CD4-positive, CD25-positive, alpha-beta regulatory T cell (primary cell): ENCODE data around the gene ITGB2. TPM values are rescaled to one million over a fixed set of nuclear protein-coding genes. Genes with fewer than 3 reads are reported as not detected.

Experiments used
- ATAC-seq, 2 donors: fragments of 150-1000 bp; cut with Tn5 transposase; one replicate each; pipeline ENCODE4 v1.10.0; 2021; ENCODE audit warnings: low read depth in 2 of 2, moderate number of reproducible peaks in 2 of 2, moderate library complexity in 1 of 2
- DNase-seq, 3 donors: peaks; one replicate each; pipeline versions ENCODE4 v3.0.0 to v3.0.0-alpha.2; 2012 to 2022; ENCODE audit warnings: mixed read lengths in 1 of 3
- H3K27ac ChIP-seq: one replicate; pipeline ENCODE4 v1.7.0; 2013; ENCODE audit warnings: mild to moderate bottlenecking, low read length; ENCODE audit not compliant: insufficient read depth, poor library complexity, severe bottlenecking
- H3K27me3 ChIP-seq: one replicate; pipeline ENCODE4 v1.7.0; 2013; ENCODE audit warnings: low read length; ENCODE audit not compliant: control insufficient read depth, insufficient read depth
- H3K36me3 ChIP-seq: one replicate; pipeline ENCODE4 v1.7.0; 2013; ENCODE audit warnings: mild to moderate bottlenecking, low read length, moderate library complexity; ENCODE audit not compliant: control insufficient read depth, insufficient read depth
- H3K4me1 ChIP-seq: 2 replicates; pipeline ENCODE4 v1.7.0; 2013; ENCODE audit warnings: mild to moderate bottlenecking, low read length; ENCODE audit not compliant: insufficient read depth, control insufficient read depth, poor library complexity, severe bottlenecking
- H3K4me3 ChIP-seq: one replicate; pipeline ENCODE4 v1.7.0; 2013; ENCODE audit warnings: low read depth, mild to moderate bottlenecking, low read length, moderate library complexity
- H3K9me3 ChIP-seq, 2 experiments: 1 replicate in 1 of 2; 2 replicates in 1 of 2; pipeline ENCODE4 v1.7.0; 2013; ENCODE audit warnings: low read length in 2 of 2, mild to moderate bottlenecking in 1 of 2, moderate library complexity in 1 of 2; ENCODE audit not compliant: control insufficient read depth in 2 of 2
- H3K27ac Mint-ChIP-seq, 3 donors: one replicate each; pipeline ENCODE4 v1.8.0; 2020 to 2022; ENCODE audit warnings: mild to moderate bottlenecking in 3 of 3, mixed read lengths in 3 of 3, moderate library complexity in 2 of 3
- H3K27me3 Mint-ChIP-seq: one replicate; pipeline ENCODE4 v1.8.0; 2022; ENCODE audit warnings: mild to moderate bottlenecking, mixed read lengths
- H3K36me3 Mint-ChIP-seq: one replicate; pipeline ENCODE4 v1.8.0; 2020; ENCODE audit warnings: mixed read lengths
- H3K4me1 Mint-ChIP-seq, 4 donors: one replicate each; pipeline ENCODE4 v1.8.0; 2020 to 2022; ENCODE audit warnings: mixed read lengths in 4 of 4, mild to moderate bottlenecking in 1 of 4
- H3K4me3 Mint-ChIP-seq, 4 donors: one replicate each; pipeline ENCODE4 v1.8.0; 2020 to 2022; ENCODE audit warnings: mild to moderate bottlenecking in 4 of 4, mixed read lengths in 4 of 4, moderate library complexity in 3 of 4
- H3K9me3 Mint-ChIP-seq, 7 donors: one replicate each; pipeline ENCODE4 v1.8.0; 2020 to 2022; ENCODE audit warnings: mixed read lengths in 7 of 7, mild to moderate bottlenecking in 3 of 7, moderate library complexity in 2 of 7
- polyA plus RNA-seq, 4 donors: library from polyadenylated mRNA; unstranded; fragments of 300-500 nt; fragmentation: Illumina TruSeq; gene quantifications; one replicate each; pipeline ENCODE4 v1.2.3, GENCODE V29; 2021
- total RNA-seq: library from RNA; stranded (reverse); gene quantifications from one replicate; pipeline ENCODE4 v1.2.3, GENCODE V29; 2022

ITGB2 gene
- total and polyA plus RNA-seq, 5 donors from 2014 or later = 411 to 519 (median 425) TPM

GRCh38 chr21:44965251-44966022 lies 44.7 kb upstream of the ITGB2 start:
- peaks cover 51% of the 10 kb centered on the region for H3K4me1 ChIP-seq
- H3K27me3 ChIP-seq = no peaks in the 10 kb centered on the region
- H3K4me1 Mint-ChIP-seq = peaks cover 10 to 52% (median 22%) of the 10 kb centered on the region in 4 donors

GRCh38 chr21:44964381-44964780 lies 43.7 kb upstream of the ITGB2 start:
- H3K4me1 Mint-ChIP-seq = peaks cover 10 to 41% (median 14%) of the 10 kb centered on the region in 4 donors
- Histone ChIP-seq H3K27ac (no peak overlapping the region), H3K4me3 (no peak overlapping the region), H3K4me1 (peaks cover 45% of the 10 kb centered on the region), H3K27me3 (no peaks in the 10 kb centered on the region), H3K36me3 (peaks cover 18% of the 10 kb centered on the region), H3K9me3 (no peaks in the 10 kb centered on the region)
- no peaks in the 10 kb centered on the region for H3K27me3 Mint-ChIP-seq
- peak overlapping the region in 2 of 3 donors; percentile 24 to 92 for H3K27ac Mint-ChIP-seq
- no peak for ATAC-seq
- peaks cover 23% of the 10 kb centered on the region for H3K36me3 Mint-ChIP-seq
- H3K9me3 Mint-ChIP-seq = peaks cover 0 to 2% (median 0%) of the 10 kb centered on the region in 7 donors
- no peak for DNase-seq
- peak overlapping the region in 3 of 4 donors; percentile 41 to 69 (median 57) for H3K4me3 Mint-ChIP-seq

More at GRCh38 chr21:44965251-44966022, 44.7 kb upstream of the ITGB2 start:
- H3K9me3 Mint-ChIP-seq = peaks cover 0 to 2% (median 0%) of the 10 kb centered on the region in 7 donors
- H3K27me3 Mint-ChIP-seq = no peaks in the 10 kb centered on the region
- Histone ChIP-seq H3K4me3 (peak overlapping the region; percentile 58), H3K36me3 (peaks cover 11% of the 10 kb centered on the region), H3K27ac (no peak overlapping the region), H3K9me3 (no peaks in the 10 kb centered on the region)
- ATAC-seq (peak; percentile 40 to 43), DNase-seq (peak in 2 of 3 donors; percentile 38 to 47)
- peak overlapping the region; percentile 39 to 82 (median 60) for H3K4me3 Mint-ChIP-seq
- H3K27ac Mint-ChIP-seq = peak overlapping the region in 2 of 3 donors; percentile 24 to 31
- H3K36me3 Mint-ChIP-seq = peaks cover 24% of the 10 kb centered on the region

- Mint-ChIP-seq H3K9me3 (peaks cover 0 to 2% (median 0%) of the 10 kb centered on the region in 7 donors), H3K36me3 (peaks cover 25% of the 10 kb centered on the region), H3K4me3 (no peak overlapping the region), H3K4me1 (peaks cover 10 to 33% (median 12%) of the 10 kb centered on the region in 4 donors), H3K27ac (peak overlapping the region in 1 of 3 donors; percentile 29), H3K27me3 (no peaks in the 10 kb centered on the region)
- Histone ChIP-seq H3K27ac (no peak overlapping the region), H3K4me3 (no peak overlapping the region), H3K9me3 (no peaks in the 10 kb centered on the region), H3K4me1 (peaks cover 29% of the 10 kb centered on the region), H3K27me3 (no peaks in the 10 kb centered on the region), H3K36me3 (peaks cover 20% of the 10 kb centered on the region)
- ATAC-seq = no peak
- no peak for DNase-seq
Measured at GRCh38 chr21:44962403-44962966, 41.8 kb upstream of the ITGB2 start.

- Mint-ChIP-seq H3K9me3 (peaks cover 0 to 2% (median 0%) of the 10 kb centered on the region in 7 donors), H3K27ac (no peak overlapping the region), H3K4me1 (peaks cover 9 to 25% (median 14%) of the 10 kb centered on the region in 4 donors), H3K4me3 (no peak overlapping the region), H3K27me3 (no peaks in the 10 kb centered on the region), H3K36me3 (peaks cover 34% of the 10 kb centered on the region)
- H3K9me3 ChIP-seq = no peaks in the 10 kb centered on the region
- H3K36me3 ChIP-seq = peaks cover 24% of the 10 kb centered on the region
- H3K4me3 ChIP-seq = no peak overlapping the region
- H3K27ac ChIP-seq = no peak overlapping the region
- no peaks in the 10 kb centered on the region for H3K27me3 ChIP-seq
- H3K4me1 ChIP-seq = peaks cover 9% of the 10 kb centered on the region
- ATAC-seq (no peak), DNase-seq (no peak)
Measured at GRCh38 chr21:44960141-44961092, 39.7 kb upstream of the ITGB2 start.

GRCh38 chr21:44959376-44960091 lies 38.8 kb upstream of the ITGB2 start:
- H3K27ac Mint-ChIP-seq = no peak overlapping the region
- peaks cover 0 to 2% (median 0%) of the 10 kb centered on the region in 7 donors for H3K9me3 Mint-ChIP-seq
- peaks cover 0 to 19% (median 6%) of the 10 kb centered on the region in 4 donors for H3K4me1 Mint-ChIP-seq
- Histone ChIP-seq H3K36me3 (peaks cover 24% of the 10 kb centered on the region), H3K4me1 (peaks cover under 1% of the 10 kb centered on the region), H3K27ac (no peak overlapping the region), H3K9me3 (no peaks in the 10 kb centered on the region), H3K4me3 (no peak overlapping the region), H3K27me3 (no peaks in the 10 kb centered on the region)
- no peak for DNase-seq
- no peak for ATAC-seq
- H3K27me3 Mint-ChIP-seq = no peaks in the 10 kb centered on the region
- H3K4me3 Mint-ChIP-seq = no peak overlapping the region
- peaks cover 34% of the 10 kb centered on the region for H3K36me3 Mint-ChIP-seq

GRCh38 chr21:44958471-44959191 lies 37.9 kb upstream of the ITGB2 start:
- no peaks in the 10 kb centered on the region for H3K9me3 ChIP-seq
- H3K36me3 ChIP-seq = peaks cover 24% of the 10 kb centered on the region
- no peak overlapping the region for H3K27ac Mint-ChIP-seq
- peaks cover 34% of the 10 kb centered on the region for H3K36me3 Mint-ChIP-seq
- no peak overlapping the region for H3K4me3 Mint-ChIP-seq
- no peaks in the 10 kb centered on the region for H3K27me3 Mint-ChIP-seq
- H3K4me3 ChIP-seq = no peak overlapping the region
- peaks cover 0 to 11% (median 5%) of the 10 kb centered on the region in 4 donors for H3K4me1 Mint-ChIP-seq
- DNase-seq (no peak), ATAC-seq (no peak)
- no peaks in the 10 kb centered on the region for H3K27me3 ChIP-seq
- no peak overlapping the region for H3K27ac ChIP-seq
- H3K4me1 ChIP-seq = no peaks in the 10 kb centered on the region
- H3K9me3 Mint-ChIP-seq = no peaks in the 10 kb centered on the region
